GM23248 (cell line): ENCODE measurements around the gene ADGRV1. TPM values are rescaled to one million over a fixed set of nuclear protein-coding genes. Genes with fewer than 3 reads are reported as not detected.

Source experiments
- DNase-seq: peaks from one replicate; pipeline ENCODE4 v3.0.0-alpha.2; 2015
- H2AFZ ChIP-seq: fragments of 200-600 bp; sonication (generic); 2 replicates; pipeline ENCODE4 v1.6.1; 2016; ENCODE audit warnings: antibody characterized with exemption
- H3F3A ChIP-seq: fragments of 200-600 bp; sonication (generic); 2 replicates; pipeline ENCODE4 v1.6.1; 2016; ENCODE audit warnings: mild to moderate bottlenecking, antibody characterized with exemption, mixed run types; ENCODE audit not compliant: insufficient read depth
- H3K27ac ChIP-seq: fragments of 200-600 bp; sonication (generic); 2 replicates; pipeline ENCODE4 v1.5.1; 2016; ENCODE audit warnings: mild to moderate bottlenecking
- H3K27me3 ChIP-seq: fragments of 200-600 bp; sonication (generic); replicated peaks from 2 replicates; pipeline ENCODE4 v1.6.1; 2016; ENCODE audit warnings: mild to moderate bottlenecking; ENCODE audit not compliant: insufficient read depth
- H3K36me3 ChIP-seq: fragments of 200-600 bp; sonication (generic); 2 replicates; pipeline ENCODE4 v1.6.1; 2016; ENCODE audit warnings: low read depth, mild to moderate bottlenecking
- H3K4me1 ChIP-seq: fragments of 200-600 bp; sonication (generic); 2 replicates; pipeline ENCODE4 v1.6.1; 2016; ENCODE audit warnings: mild to moderate bottlenecking; ENCODE audit not compliant: insufficient read depth
- H3K4me2 ChIP-seq: fragments of 200-600 bp; sonication (generic); one replicate; pipeline ENCODE4 v1.6.1; 2016; ENCODE audit warnings: mild to moderate bottlenecking; ENCODE audit not compliant: unreplicated experiment
- H3K4me3 ChIP-seq: fragments of 200-600 bp; sonication (generic); 2 replicates; pipeline ENCODE4 v1.5.1; 2016; ENCODE audit warnings: mild to moderate bottlenecking
- H3K79me2 ChIP-seq: fragments of 200-600 bp; sonication (generic); 2 replicates; pipeline ENCODE4 v1.6.1; 2016; ENCODE audit warnings: mild to moderate bottlenecking; ENCODE audit not compliant: insufficient read depth
- H3K9ac ChIP-seq: fragments of 200-600 bp; sonication (generic); 2 replicates; pipeline ENCODE4 v1.6.1; 2016; ENCODE audit warnings: mild to moderate bottlenecking
- H3K9me2 ChIP-seq: fragments of 200-600 bp; sonication (generic); 2 replicates; pipeline ENCODE4 v1.6.1; 2016; ENCODE audit warnings: mixed run types, mild to moderate bottlenecking, moderate library complexity; ENCODE audit not compliant: insufficient read depth
- H3K9me3 ChIP-seq: fragments of 200-600 bp; sonication (generic); one replicate; pipeline ENCODE4 v1.6.1; 2017; ENCODE audit warnings: low read depth
- H4K20me1 ChIP-seq: fragments of 200-600 bp; sonication (generic); 2 replicates; pipeline ENCODE4 v1.6.0; 2016; ENCODE audit not compliant: insufficient read depth
- EZH2 ChIP-seq: fragments of 200-600 bp; sonication (generic); IDR thresholded peaks from 2 replicates; pipeline ENCODE4 v1.6.1; 2018; ENCODE audit warnings: antibody characterized with exemption, mild to moderate bottlenecking; ENCODE audit not compliant: insufficient read depth, poor library complexity, severe bottlenecking
- EZH2phosphoT487 ChIP-seq: fragments of 200-600 bp; sonication (generic); IDR thresholded peaks from 2 replicates; pipeline ENCODE4 v1.6.1; 2018; ENCODE audit warnings: antibody characterized with exemption, moderate library complexity, mild to moderate bottlenecking, low read depth; ENCODE audit not compliant: insufficient read depth
- WGBS, 2 experiments: methylation state at CpG; one replicate each; pipeline ENCODE4 v1.1.6; 2015 to 2017; ENCODE audit warnings: low lambda C conversion rate in 2 of 2, low coverage in 1 of 2; ENCODE audit errors: missing lambda C conversion rate in 2 of 2; 5-methylcytosine and 5-hydroxymethylcytosine counted together
- in situ Hi-C: fragments of 300-500 bp; cut with MboI; formaldehyde crosslinking; loops from 2 replicates; pipeline ENCODE4 v1.15.0; 2020
- polyA plus RNA-seq: library from polyadenylated mRNA; unstranded; fragments of >200 nt; fragmentation: Nextera tagmentation; extraction: Ambion mirVana; gene quantifications from 2 replicates; pipeline ENCODE4 v1.2.1, GENCODE V29; 2016
- total RNA-seq: library from RNA; depleted of rRNA; stranded (reverse); fragments of >200 nt; shearing (Covaris generic); gene quantifications from 2 replicates; pipeline ENCODE4 v1.2.3, GENCODE V29; 2014

ADGRV1 gene
- total and polyA plus RNA-seq, 2 experiments from 2014 or later: not detected

GRCh38 chr5:91137647-91138046, 579.0 kb downstream of the ADGRV1 start:
- Histone ChIP-seq H3K4me2 (no peak overlapping the region), H3K36me3 (no peaks in the 10 kb centered on the region), H3K9me3 (no peaks in the 10 kb centered on the region), H3F3A (no peaks in the 10 kb centered on the region), H3K9me2 (no peaks in the 10 kb centered on the region), H2AFZ (no peak overlapping the region), H3K4me1 (peaks cover 8% of the 10 kb centered on the region), H3K79me2 (no peaks in the 10 kb centered on the region), H3K4me3 (no peak overlapping the region), H3K9ac (no peak overlapping the region), H3K27me3 (no peaks in the 10 kb centered on the region), H3K27ac (no peak overlapping the region), H4K20me1 (no peaks in the 10 kb centered on the region)
- in situ Hi-C loops: no loop called here
- 97 to 100% methylated on average over 3 of the region's 3 CpGs for WGBS, 2 experiments
- no peak for DNase-seq
- TF ChIP-seq EZH2phosphoT487 (no peak), EZH2 (no peak)

GRCh38 chr5:91139572-91140200, 581.1 kb downstream of the ADGRV1 start:
- H3K27ac ChIP-seq: no peak overlapping the region
- no peak overlapping the region for H3K9ac ChIP-seq
- no peak for DNase-seq
- TF ChIP-seq EZH2: no peak
- no peak for TF ChIP-seq EZH2phosphoT487
- H3K36me3 ChIP-seq: no peaks in the 10 kb centered on the region
- no peaks in the 10 kb centered on the region for H4K20me1 ChIP-seq
- no peaks in the 10 kb centered on the region for H3K27me3 ChIP-seq
- no peak overlapping the region for H3K4me2 ChIP-seq
- peak overlapping the region; percentile 41 for H2AFZ ChIP-seq
- peaks cover 9% of the 10 kb centered on the region for H3K4me1 ChIP-seq
- no peaks in the 10 kb centered on the region for H3F3A ChIP-seq
- no peaks in the 10 kb centered on the region for H3K9me2 ChIP-seq
- no peaks in the 10 kb centered on the region for H3K79me2 ChIP-seq
- in situ Hi-C loops: no loop called here
- H3K4me3 ChIP-seq: no peak overlapping the region
- H3K9me3 ChIP-seq: no peaks in the 10 kb centered on the region

- no peaks in the 10 kb centered on the region for H3K9me3 ChIP-seq
- H3K36me3 ChIP-seq: no peaks in the 10 kb centered on the region
- no peaks in the 10 kb centered on the region for H3K9me2 ChIP-seq
- in situ Hi-C loops: no loop called here
- no peaks in the 10 kb centered on the region for H3F3A ChIP-seq
- peaks cover 18% of the 10 kb centered on the region for H3K4me1 ChIP-seq
- no peak overlapping the region for H3K27ac ChIP-seq
- no peaks in the 10 kb centered on the region for H3K27me3 ChIP-seq
- H2AFZ ChIP-seq: no peak overlapping the region
- H3K79me2 ChIP-seq: no peaks in the 10 kb centered on the region
- H4K20me1 ChIP-seq: no peaks in the 10 kb centered on the region
- no peak for DNase-seq
- no peak overlapping the region for H3K9ac ChIP-seq
- no peak overlapping the region for H3K4me2 ChIP-seq
- no peak for TF ChIP-seq EZH2phosphoT487
- no peak for TF ChIP-seq EZH2
- WGBS, 2 experiments: 52 to 60% methylated on average over 2 of the region's 2 CpGs
- H3K4me3 ChIP-seq: no peak overlapping the region
These were observed 582.1 kb downstream of the ADGRV1 start for GRCh38 chr5:91140657-91141056.

- Histone ChIP-seq H3K9me2 (no peaks in the 10 kb centered on the region), H3K36me3 (no peaks in the 10 kb centered on the region), H3K27ac (no peak overlapping the region), H3K79me2 (no peaks in the 10 kb centered on the region), H3K27me3 (no peaks in the 10 kb centered on the region), H3K9ac (no peak overlapping the region), H3K4me2 (no peak overlapping the region), H4K20me1 (no peaks in the 10 kb centered on the region), H3K4me1 (peaks cover 16% of the 10 kb centered on the region), H3F3A (no peaks in the 10 kb centered on the region), H2AFZ (no peak overlapping the region), H3K9me3 (no peaks in the 10 kb centered on the region), H3K4me3 (no peak overlapping the region)
- no peak for DNase-seq
- TF ChIP-seq EZH2phosphoT487 (no peak), EZH2 (no peak)
- in situ Hi-C loops: no loop called here
- WGBS, 2 experiments: 59 to 68% methylated on average over 4 of the region's 4 CpGs
These were observed 583.0 kb downstream of the ADGRV1 start for GRCh38 chr5:91141642-91142041.

- Histone ChIP-seq H3K9me3 (no peaks in the 10 kb centered on the region), H3K9me2 (no peaks in the 10 kb centered on the region), H3K4me2 (no peak overlapping the region), H2AFZ (no peak overlapping the region; the same call in 1 of the 2 replicates), H3K27me3 (no peaks in the 10 kb centered on the region), H4K20me1 (no peaks in the 10 kb centered on the region), H3K79me2 (no peaks in the 10 kb centered on the region), H3K27ac (no peak overlapping the region), H3K36me3 (no peaks in the 10 kb centered on the region), H3K4me3 (no peak overlapping the region), H3K9ac (no peak overlapping the region), H3K4me1 (peaks cover 15% of the 10 kb centered on the region), H3F3A (no peaks in the 10 kb centered on the region)
- TF ChIP-seq EZH2phosphoT487: no peak
- no peak for TF ChIP-seq EZH2
- in situ Hi-C loops: no loop called here
- no peak for DNase-seq
- WGBS, 2 experiments: 90 to 93% methylated on average over 4 of the region's 4 CpGs
These were observed 583.8 kb downstream of the ADGRV1 start for GRCh38 chr5:91142386-91142785.
